ENCODE data around the gene KIDINS220. TPM values are rescaled to one million over a fixed set of nuclear protein-coding genes. Genes with fewer than 3 reads are reported as not detected.
"Not testable (repeated sequence)": the region's sequence is repeated elsewhere in the genome, so short reads cannot be mapped to it uniquely, and the experiment has no call there.

The KIDINS220 gene
- total RNA-seq, 1 donor from 2014 or later, result 101 TPM

GRCh38 chr2:8729939-8730338 is 107.5 kb downstream of the KIDINS220 start:
- Mint-ChIP-seq H3K27me3 (ENCODE audit: unreplicated experiment) (no peaks in the 10 kb centered on the region), H3K27ac (ENCODE audit: unreplicated experiment) (no peak overlapping the region), H3K36me3 (ENCODE audit: unreplicated experiment) (peaks cover 68% of the 10 kb centered on the region), H3K9me3 (ENCODE audit: unreplicated experiment) (no peaks in the 10 kb centered on the region), H3K4me1 (ENCODE audit: unreplicated experiment) (no peaks in the 10 kb centered on the region), H3K4me3 (ENCODE audit: unreplicated experiment) (no peak overlapping the region)
- no peak for TF ChIP-seq CTCF (IDR thresholded peaks at IDR 0.05)
- DNase-seq (ENCODE audit: extremely low spot score, unreplicated experiment), result no peak

- H3K4me3 Mint-ChIP-seq (ENCODE audit: unreplicated experiment); H3K4me1 Mint-ChIP-seq (ENCODE audit: unreplicated experiment); H3K9me3 Mint-ChIP-seq (ENCODE audit: unreplicated experiment); H3K27ac Mint-ChIP-seq (ENCODE audit: unreplicated experiment); DNase-seq (ENCODE audit: extremely low spot score, unreplicated experiment); H3K27me3 Mint-ChIP-seq (ENCODE audit: unreplicated experiment): not testable (repeated sequence)
- H3K36me3 Mint-ChIP-seq (ENCODE audit: unreplicated experiment), result peaks cover 63% of the 10 kb centered on the region
Measured at GRCh38 chr2:8729101-8729500, 108.3 kb downstream of the KIDINS220 start.

GRCh38 chr2:8728305-8729015 is 109.0 kb downstream of the KIDINS220 start:
- no peaks in the 10 kb centered on the region for H3K9me3 Mint-ChIP-seq (ENCODE audit: unreplicated experiment)
- TF ChIP-seq CTCF (IDR thresholded peaks at IDR 0.05), result no peak
- H3K27ac Mint-ChIP-seq (ENCODE audit: unreplicated experiment), result no peak overlapping the region
- no peaks in the 10 kb centered on the region for H3K27me3 Mint-ChIP-seq (ENCODE audit: unreplicated experiment)
- DNase-seq (ENCODE audit: extremely low spot score, unreplicated experiment), result no peak
- H3K4me1 Mint-ChIP-seq (ENCODE audit: unreplicated experiment), result no peaks in the 10 kb centered on the region
- H3K36me3 Mint-ChIP-seq (ENCODE audit: unreplicated experiment), result peaks cover 58% of the 10 kb centered on the region
- no peak overlapping the region for H3K4me3 Mint-ChIP-seq (ENCODE audit: unreplicated experiment)

- H3K4me3 Mint-ChIP-seq (ENCODE audit: unreplicated experiment), result no peak overlapping the region
- no peaks in the 10 kb centered on the region for H3K9me3 Mint-ChIP-seq (ENCODE audit: unreplicated experiment)
- no peak for TF ChIP-seq CTCF (IDR thresholded peaks at IDR 0.05)
- no peak overlapping the region for H3K27ac Mint-ChIP-seq (ENCODE audit: unreplicated experiment)
- peaks cover 36% of the 10 kb centered on the region for H3K36me3 Mint-ChIP-seq (ENCODE audit: unreplicated experiment)
- H3K4me1 Mint-ChIP-seq (ENCODE audit: unreplicated experiment), result no peaks in the 10 kb centered on the region
- DNase-seq (ENCODE audit: extremely low spot score, unreplicated experiment), result no peak
- H3K27me3 Mint-ChIP-seq (ENCODE audit: unreplicated experiment), result no peaks in the 10 kb centered on the region
Measured at GRCh38 chr2:8725838-8726237, 111.6 kb downstream of the KIDINS220 start.

- H3K4me3 Mint-ChIP-seq (ENCODE audit: unreplicated experiment), result no peak overlapping the region
- no peak for TF ChIP-seq CTCF (IDR thresholded peaks at IDR 0.05)
- no peaks in the 10 kb centered on the region for H3K9me3 Mint-ChIP-seq (ENCODE audit: unreplicated experiment)
- DNase-seq (ENCODE audit: extremely low spot score, unreplicated experiment), result peak; percentile 59
- H3K27me3 Mint-ChIP-seq (ENCODE audit: unreplicated experiment), result no peaks in the 10 kb centered on the region
- H3K27ac Mint-ChIP-seq (ENCODE audit: unreplicated experiment), result no peak overlapping the region
- H3K36me3 Mint-ChIP-seq (ENCODE audit: unreplicated experiment), result peaks cover 10% of the 10 kb centered on the region
- H3K4me1 Mint-ChIP-seq (ENCODE audit: unreplicated experiment), result no peaks in the 10 kb centered on the region
Measured at GRCh38 chr2:8722986-8723385, 114.4 kb downstream of the KIDINS220 start.
